ENCODE measurements around the gene TP53I13.
"Not testable (repeated sequence)": the region's sequence is repeated elsewhere in the genome, so short reads cannot be mapped to it uniquely, and the experiment has no call there.

Gene TP53I13

GRCh38 chr17:29549177-29549923, 19.2 kb upstream of the TP53I13 start:
- no peak for TF ChIP-seq CTCF (IDR thresholded peaks at IDR 0.05; ENCODE audit: low read length, missing control alignments)
- DNase-seq (ENCODE audit: low read depth), result peak; percentile 31
- no peak overlapping the region for H3K4me3 ChIP-seq (replicated peaks; ENCODE audit: low read depth, low read length)

- DNase-seq (ENCODE audit: low read depth), result no peak
- no peak for TF ChIP-seq CTCF (IDR thresholded peaks at IDR 0.05; ENCODE audit: low read length, missing control alignments)
- H3K4me3 ChIP-seq (replicated peaks; ENCODE audit: low read depth, low read length), result no peak overlapping the region
These were observed 12.7 kb upstream of the TP53I13 start for GRCh38 chr17:29555840-29556239.

GRCh38 chr17:29557085-29557738, 11.3 kb upstream of the TP53I13 start:
- TF ChIP-seq CTCF (IDR thresholded peaks at IDR 0.05; ENCODE audit: low read length, missing control alignments), result no peak
- peak; percentile 42 for DNase-seq (ENCODE audit: low read depth)
- H3K4me3 ChIP-seq (replicated peaks; ENCODE audit: low read depth, low read length), result no peak overlapping the region

- TF ChIP-seq CTCF (IDR thresholded peaks at IDR 0.05; ENCODE audit: low read length, missing control alignments), result no peak
- no peak for DNase-seq (ENCODE audit: low read depth)
- H3K4me3 ChIP-seq (replicated peaks; ENCODE audit: low read depth, low read length), result no peak overlapping the region
These were observed 10.8 kb upstream of the TP53I13 start for GRCh38 chr17:29557739-29558116.

- DNase-seq (ENCODE audit: low read depth); H3K4me3 ChIP-seq (replicated peaks; ENCODE audit: low read depth, low read length): not testable (repeated sequence)
These were observed 10.4 kb upstream of the TP53I13 start for GRCh38 chr17:29558139-29558538.

GRCh38 chr17:29559640-29560039, 8.9 kb upstream of the TP53I13 start:
- H3K4me3 ChIP-seq (replicated peaks; ENCODE audit: low read depth, low read length), result no peak overlapping the region
- no peak for TF ChIP-seq CTCF (IDR thresholded peaks at IDR 0.05; ENCODE audit: low read length, missing control alignments)
- DNase-seq (ENCODE audit: low read depth), result no peak

GRCh38 chr17:29560316-29560715, 8.2 kb upstream of the TP53I13 start:
- DNase-seq (ENCODE audit: low read depth), result no peak
- no peak for TF ChIP-seq CTCF (IDR thresholded peaks at IDR 0.05; ENCODE audit: low read length, missing control alignments)
- H3K4me3 ChIP-seq (replicated peaks; ENCODE audit: low read depth, low read length), result no peak overlapping the region

All from fibroblast of pulmonary artery (primary cell).